GM12874 (cell line): Measurements from ENCODE around the gene SLC44A1.

Experiments used
- TF ChIP-seq, protein P1 (sequence below): IDR thresholded peaks from 2 replicates; pipeline ENCODE4 v1.5.1; 2011; ENCODE audit warnings: low read depth, mild to moderate bottlenecking, control low read depth, low read length, moderate library complexity; ENCODE audit not compliant: insufficient read depth

Gene SLC44A1

GRCh38 chr9:105305856-105306255 is 61.4 kb downstream of the SLC44A1 start:
- TF ChIP-seq, protein P1, sequence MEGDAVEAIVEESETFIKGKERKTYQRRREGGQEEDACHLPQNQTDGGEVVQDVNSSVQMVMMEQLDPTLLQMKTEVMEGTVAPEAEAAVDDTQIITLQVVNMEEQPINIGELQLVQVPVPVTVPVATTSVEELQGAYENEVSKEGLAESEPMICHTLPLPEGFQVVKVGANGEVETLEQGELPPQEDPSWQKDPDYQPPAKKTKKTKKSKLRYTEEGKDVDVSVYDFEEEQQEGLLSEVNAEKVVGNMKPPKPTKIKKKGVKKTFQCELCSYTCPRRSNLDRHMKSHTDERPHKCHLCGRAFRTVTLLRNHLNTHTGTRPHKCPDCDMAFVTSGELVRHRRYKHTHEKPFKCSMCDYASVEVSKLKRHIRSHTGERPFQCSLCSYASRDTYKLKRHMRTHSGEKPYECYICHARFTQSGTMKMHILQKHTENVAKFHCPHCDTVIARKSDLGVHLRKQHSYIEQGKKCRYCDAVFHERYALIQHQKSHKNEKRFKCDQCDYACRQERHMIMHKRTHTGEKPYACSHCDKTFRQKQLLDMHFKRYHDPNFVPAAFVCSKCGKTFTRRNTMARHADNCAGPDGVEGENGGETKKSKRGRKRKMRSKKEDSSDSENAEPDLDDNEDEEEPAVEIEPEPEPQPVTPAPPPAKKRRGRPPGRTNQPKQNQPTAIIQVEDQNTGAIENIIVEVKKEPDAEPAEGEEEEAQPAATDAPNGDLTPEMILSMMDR = no peak

DNA sequence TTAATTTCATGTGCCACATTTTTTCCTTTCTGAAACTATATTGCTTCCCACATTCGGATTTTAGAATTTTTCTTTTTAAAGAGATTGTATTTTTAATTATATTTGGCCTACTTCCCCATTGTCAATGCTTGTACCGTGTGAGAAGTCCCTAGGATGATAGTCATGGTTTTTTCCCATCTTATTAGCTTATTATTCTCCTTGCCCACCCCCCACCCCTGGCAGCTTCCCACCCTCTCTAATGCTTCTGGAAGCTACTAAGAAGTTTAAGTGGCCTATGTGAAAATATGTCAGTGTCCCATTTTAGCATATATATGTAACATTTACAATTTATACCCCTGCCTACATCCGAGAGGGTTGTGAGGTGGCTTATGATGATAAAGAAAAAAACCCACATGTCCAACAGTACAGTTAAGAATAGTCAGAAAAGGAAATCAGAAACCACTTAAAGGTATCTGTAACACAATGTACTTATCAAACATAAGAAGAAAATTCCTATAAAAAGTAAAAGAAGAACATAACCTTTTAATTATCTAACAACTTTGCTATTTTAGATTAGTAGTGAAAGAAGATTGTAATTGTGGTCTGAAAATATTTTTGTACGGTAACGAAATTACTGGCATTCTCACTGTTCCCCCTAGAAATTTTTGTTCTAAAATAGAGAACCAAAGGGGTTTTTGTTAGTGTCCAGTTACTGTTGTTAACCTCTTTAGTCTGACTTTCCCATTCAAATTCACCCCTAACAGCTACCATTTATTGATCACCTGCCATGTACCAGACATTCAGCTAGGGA is 62.1 kb downstream of the SLC44A1 start:
- TF ChIP-seq, protein P1 = no peak

DNA sequence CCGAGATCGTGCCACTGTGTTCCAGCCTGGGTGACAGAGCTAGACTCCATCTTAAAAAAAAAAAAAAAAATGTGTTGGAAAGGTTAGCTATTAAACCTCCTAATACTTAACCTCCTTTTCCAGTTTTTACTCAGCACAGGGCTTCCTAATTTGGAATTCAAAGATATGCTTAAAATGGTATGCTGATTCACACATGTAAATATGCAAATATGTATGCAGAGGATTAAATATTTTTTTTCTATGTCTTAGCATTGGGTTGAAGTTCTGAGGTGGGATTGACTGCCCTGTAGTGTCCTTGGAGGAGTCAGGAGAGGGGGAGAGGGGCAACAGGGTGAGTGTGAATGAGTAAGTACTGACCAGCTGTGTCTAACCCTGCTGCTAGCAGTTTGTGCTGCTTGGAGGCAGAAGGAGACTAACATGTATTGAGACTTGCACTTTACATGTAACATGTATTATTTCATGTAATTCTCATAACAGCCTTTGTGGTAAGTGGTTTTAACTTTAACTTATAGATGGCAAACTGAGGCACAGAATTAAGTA is 63.2 kb downstream of the SLC44A1 start:
- TF ChIP-seq, protein P1 = no peak

- TF ChIP-seq, protein P1 = no peak
Observed at GRCh38 chr9:105308461-105309341, 64.2 kb downstream of the SLC44A1 start.

- TF ChIP-seq, protein P1 = no peak
Observed at GRCh38 chr9:105309531-105309931, 65.1 kb downstream of the SLC44A1 start.

- TF ChIP-seq, protein P1 = no peak
Observed at GRCh38 chr9:105311306-105311705, 66.9 kb downstream of the SLC44A1 start.

- TF ChIP-seq, protein P1 = no peak
Observed at GRCh38 chr9:105313238-105313637, 68.8 kb downstream of the SLC44A1 start.
